Transverse colon (tissue), 4 donors: Measurements from ENCODE around the gene CTRB1. TPM values are rescaled to one million over a fixed set of nuclear protein-coding genes. Genes with fewer than 3 reads are reported as not detected.

ENCODE experiments used
- DNase-seq: peaks from one replicate; pipeline ENCODE4 v3.0.0-alpha.2; 2019
- H3K27ac ChIP-seq, 4 donors: fragments of 200-600 bp; sonication (generic); 2 replicates each; pipeline ENCODE4 v1.5.1; 2016 to 2018; ENCODE audit warnings: inconsistent platforms in 4 of 4
- H3K27me3 ChIP-seq: fragments of 200-600 bp; sonication (generic); 2 replicates; pipeline ENCODE4 v1.5.1; 2017; ENCODE audit warnings: inconsistent platforms
- H3K36me3 ChIP-seq, 4 donors: fragments of 200-600 bp; sonication (generic); 2 replicates each; pipeline ENCODE4 v1.5.1; 2017 to 2019; ENCODE audit warnings: inconsistent platforms in 4 of 4
- H3K4me1 ChIP-seq, 4 donors: fragments of 200-600 bp; sonication (generic); 2 replicates each; pipeline ENCODE4 v1.5.1; 2017 to 2020; ENCODE audit warnings: inconsistent platforms in 4 of 4
- H3K4me3 ChIP-seq, 4 donors: fragments of 200-600 bp; sonication (generic); 1 replicate in 1 of 4; 2 replicates in 3 of 4; pipeline versions ENCODE4 v1.5.1 to v1.6.1; 2017 to 2019; ENCODE audit warnings: inconsistent platforms in 4 of 4
- H3K9me3 ChIP-seq, 2 donors: fragments of 200-600 bp; sonication (generic); 2 replicates each; pipeline ENCODE4 v1.5.1; 2017 to 2019; ENCODE audit warnings: inconsistent platforms in 2 of 2
- EP300 ChIP-seq: sonication (generic); formaldehyde crosslinking; IDR thresholded peaks from one replicate; pipeline ENCODE4 v1.6.1; 2017; ENCODE audit warnings: antibody characterized with exemption, low read depth
- POLR2A ChIP-seq: fragments of 450-650 bp; IDR thresholded peaks from one replicate; pipeline ENCODE4 v1.6.1; 2016; ENCODE audit warnings: antibody characterized with exemption, mild to moderate bottlenecking, moderate library complexity
- POLR2AphosphoS5 ChIP-seq, 3 donors: sonication (generic); formaldehyde crosslinking; IDR thresholded peaks; one replicate each; pipeline ENCODE4 v1.6.1; 2016; ENCODE audit warnings: antibody characterized with exemption in 3 of 3
- WGBS, 2 donors: methylation state at CpG; one replicate each; pipeline ENCODE4 v1.1.5; 2018; ENCODE audit warnings: low coverage in 1 of 2; 5-methylcytosine and 5-hydroxymethylcytosine counted together
- in situ Hi-C, 4 donors: fragments of 200-750 bp; cut with MboI; loops; one replicate each; pipeline versions ENCODE4 v1.15.0 to v1.15.1; 2017; ENCODE audit warnings: low sequenced_read_pairs in 3 of 4, low pct_ligation_motif_present in 1 of 4, low pct_unique_long_range_greater_than_20kb in 1 of 4
- intact Hi-C: fragments of 100-400 bp; cut with DNase I; formaldehyde crosslinking; loops from one replicate; pipeline ENCODE4 v1.15.1; 2023; ENCODE audit warnings: low total_unique reads
- total RNA-seq, 4 donors: library from RNA; depleted of rRNA; stranded (reverse); fragments of >200 nt; gene quantifications; one replicate each; pipeline ENCODE4 v1.1.0, GENCODE V29; 2016
- TF ChIP-seq, protein P1 (sequence below), 5 experiments: fragments of 200-600 bp in 3 of 5; fragments of 450-650 bp in 2 of 5; sonication (generic) in 3 of 5; IDR thresholded peaks; 1 replicate in 2 of 5; 2 replicates in 3 of 5; pipeline ENCODE4 v1.5.1; 2016 to 2017; ENCODE audit warnings: antibody characterized with exemption in 5 of 5, inconsistent platforms in 3 of 5, mild to moderate bottlenecking in 2 of 5, moderate library complexity in 1 of 5

Gene CTRB1
- total RNA-seq, 4 donors from 2014 or later, result not detected

GRCh38 chr16:75260851-75261589 is 42.2 kb downstream of the CTRB1 start:
- no peak for DNase-seq
- in situ Hi-C loops (no loop called here), intact Hi-C loops (no loop called here)
- Histone ChIP-seq H3K4me3 (no peak overlapping the region), H3K4me1 (peaks cover 49 to 71% (median 67%) of the 10 kb centered on the region in 4 donors), H3K36me3 (no peaks in the 10 kb centered on the region), H3K27ac (peak overlapping the region in 1 of 4 donors; percentile 87), H3K27me3 (no peaks in the 10 kb centered on the region), H3K9me3 (no peaks in the 10 kb centered on the region)
- 71 to 78% methylated on average over 4 to 10 of the region's 10 CpGs for WGBS, 2 donors
- TF ChIP-seq POLR2A (no peak), EP300 (no peak), POLR2AphosphoS5 (IDR thresholded peaks at IDR 0.05) (no peak)
- TF ChIP-seq, protein P1, sequence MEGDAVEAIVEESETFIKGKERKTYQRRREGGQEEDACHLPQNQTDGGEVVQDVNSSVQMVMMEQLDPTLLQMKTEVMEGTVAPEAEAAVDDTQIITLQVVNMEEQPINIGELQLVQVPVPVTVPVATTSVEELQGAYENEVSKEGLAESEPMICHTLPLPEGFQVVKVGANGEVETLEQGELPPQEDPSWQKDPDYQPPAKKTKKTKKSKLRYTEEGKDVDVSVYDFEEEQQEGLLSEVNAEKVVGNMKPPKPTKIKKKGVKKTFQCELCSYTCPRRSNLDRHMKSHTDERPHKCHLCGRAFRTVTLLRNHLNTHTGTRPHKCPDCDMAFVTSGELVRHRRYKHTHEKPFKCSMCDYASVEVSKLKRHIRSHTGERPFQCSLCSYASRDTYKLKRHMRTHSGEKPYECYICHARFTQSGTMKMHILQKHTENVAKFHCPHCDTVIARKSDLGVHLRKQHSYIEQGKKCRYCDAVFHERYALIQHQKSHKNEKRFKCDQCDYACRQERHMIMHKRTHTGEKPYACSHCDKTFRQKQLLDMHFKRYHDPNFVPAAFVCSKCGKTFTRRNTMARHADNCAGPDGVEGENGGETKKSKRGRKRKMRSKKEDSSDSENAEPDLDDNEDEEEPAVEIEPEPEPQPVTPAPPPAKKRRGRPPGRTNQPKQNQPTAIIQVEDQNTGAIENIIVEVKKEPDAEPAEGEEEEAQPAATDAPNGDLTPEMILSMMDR (IDR thresholded peaks at IDR 0.05), result no peak

GRCh38 chr16:75261590-75262078 is 42.8 kb downstream of the CTRB1 start:
- H3K9me3 ChIP-seq, result no peaks in the 10 kb centered on the region

DNA sequence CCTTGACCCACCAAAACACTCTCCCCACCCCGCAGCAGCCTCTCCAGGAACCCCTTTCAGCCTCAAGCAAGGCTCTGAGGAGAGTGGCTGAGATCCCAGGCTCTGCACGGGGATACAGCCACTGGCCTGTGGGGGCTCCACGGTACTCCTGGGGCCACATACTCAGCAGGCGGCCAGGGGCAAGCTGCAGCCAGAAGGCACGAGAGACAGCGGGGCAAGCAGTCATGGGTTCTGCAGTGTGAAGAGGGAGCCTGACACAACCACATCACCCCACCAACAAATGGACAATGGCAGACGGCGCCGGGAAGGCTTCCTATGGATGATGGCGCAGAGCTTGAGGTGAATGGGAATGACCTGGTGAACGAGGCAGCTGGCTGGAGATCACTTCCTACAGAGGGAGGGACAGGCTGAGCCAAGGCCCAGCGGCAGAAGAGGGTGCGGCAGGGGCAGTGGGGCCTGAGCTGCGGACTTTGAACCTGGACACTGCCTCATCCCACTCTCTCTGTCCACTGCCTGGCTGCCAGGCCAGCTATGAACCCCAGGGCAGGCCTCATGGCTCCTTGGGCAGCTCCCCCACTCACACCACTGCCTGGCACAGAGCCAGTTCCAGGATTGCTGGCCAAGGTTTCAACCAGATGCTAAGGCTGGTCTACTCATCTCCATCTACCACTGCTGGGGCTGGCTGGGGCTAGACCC is 43.5 kb downstream of the CTRB1 start:
- peaks cover 45 to 70% (median 64%) of the 10 kb centered on the region in 4 donors for H3K4me1 ChIP-seq
- in situ Hi-C loops, result no loop called here
- 68 to 76% methylated on average over 5 to 14 of the region's 14 CpGs for WGBS, 2 donors

More at GRCh38 chr16:75261590-75262078, 42.8 kb downstream of the CTRB1 start:
- Histone ChIP-seq H3K27me3 (no peaks in the 10 kb centered on the region), H3K4me1 (peaks cover 51 to 71% (median 67%) of the 10 kb centered on the region in 4 donors), H3K36me3 (no peaks in the 10 kb centered on the region), H3K27ac (peak overlapping the region; percentile 56 to 93 (median 86)), H3K4me3 (no peak overlapping the region)
- TF ChIP-seq POLR2A (no peak), POLR2AphosphoS5 (IDR thresholded peaks at IDR 0.05) (no peak), EP300 (no peak)
- TF ChIP-seq, protein P1 (IDR thresholded peaks at IDR 0.05), result no peak
- DNase-seq, result no peak
- 93% methylated on average over 3 of the region's 3 CpGs; no CpG with 5 or more reads in 1 of the 2 donors for WGBS, 2 donors
- in situ Hi-C loops (no loop called here), intact Hi-C loops (no loop called here)

More for the DNA sequence above, 43.5 kb downstream of the CTRB1 start:
- H3K4me3 ChIP-seq, result no peak overlapping the region
- H3K36me3 ChIP-seq, result no peaks in the 10 kb centered on the region
- H3K27ac ChIP-seq, result peak overlapping the region; percentile 85 to 93 (median 90)
- H3K27me3 ChIP-seq, result no peaks in the 10 kb centered on the region
- TF ChIP-seq, protein P1 (IDR thresholded peaks at IDR 0.05), result no peak
- TF ChIP-seq POLR2AphosphoS5 (IDR thresholded peaks at IDR 0.05) (peak in 2 of 3 donors; percentile 28 to 61), EP300 (no peak), POLR2A (no peak)
- peak; percentile 77 for DNase-seq
- intact Hi-C loops, result no loop called here
- H3K9me3 ChIP-seq, result no peaks in the 10 kb centered on the region
